LoVo (cell line): ENCODE results near the gene CDK8.

Experiments used
- DNase-seq: peaks from one replicate; pipeline ENCODE4 v3.0.0-alpha.2; 2016; ENCODE audit warnings: low spot score

CDK8 gene

DNA sequence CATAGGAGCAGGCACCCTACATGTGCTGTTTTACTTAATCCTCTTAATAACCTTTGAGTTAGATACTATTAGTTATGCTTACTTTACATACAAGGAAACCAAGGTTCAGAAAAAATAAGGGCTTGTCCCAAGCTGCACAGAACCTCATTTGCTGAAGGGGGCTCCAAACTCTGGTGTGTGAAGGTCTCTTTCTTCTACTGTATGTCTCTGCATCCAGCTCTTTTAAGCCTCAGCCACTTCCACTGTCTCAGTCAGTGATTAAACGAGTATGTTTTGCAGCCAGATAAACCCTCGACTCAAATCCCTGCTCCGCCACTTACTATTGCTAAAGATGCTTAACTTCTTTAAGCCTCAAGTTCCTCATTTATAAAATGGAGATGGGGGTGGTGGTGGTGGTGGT lies 191.2 kb downstream of the CDK8 start:
- DNase-seq: no peak

DNA sequence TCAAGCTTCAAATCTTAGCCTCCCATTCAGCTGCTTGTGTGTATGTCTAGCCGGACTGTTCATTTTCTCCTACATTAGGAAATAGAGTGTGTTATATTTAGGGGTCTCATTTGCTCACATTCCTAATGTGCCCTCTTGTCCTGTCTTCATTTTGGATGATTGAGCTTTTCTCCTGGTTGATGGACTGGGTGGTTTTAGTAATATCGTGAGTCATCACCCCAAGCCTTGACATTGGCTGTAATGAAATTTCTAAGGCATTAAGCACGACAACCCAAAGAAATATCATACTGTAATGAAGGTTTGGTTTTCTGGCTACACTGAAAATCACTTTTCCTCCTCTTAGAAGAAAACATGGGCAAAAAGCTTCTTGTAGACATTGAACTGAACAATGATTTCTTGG lies 192.8 kb downstream of the CDK8 start:
- DNase-seq: no peak

- no peak for DNase-seq
Observed at GRCh38 chr13:26448032-26448431, 194.1 kb downstream of the CDK8 start.

DNA sequence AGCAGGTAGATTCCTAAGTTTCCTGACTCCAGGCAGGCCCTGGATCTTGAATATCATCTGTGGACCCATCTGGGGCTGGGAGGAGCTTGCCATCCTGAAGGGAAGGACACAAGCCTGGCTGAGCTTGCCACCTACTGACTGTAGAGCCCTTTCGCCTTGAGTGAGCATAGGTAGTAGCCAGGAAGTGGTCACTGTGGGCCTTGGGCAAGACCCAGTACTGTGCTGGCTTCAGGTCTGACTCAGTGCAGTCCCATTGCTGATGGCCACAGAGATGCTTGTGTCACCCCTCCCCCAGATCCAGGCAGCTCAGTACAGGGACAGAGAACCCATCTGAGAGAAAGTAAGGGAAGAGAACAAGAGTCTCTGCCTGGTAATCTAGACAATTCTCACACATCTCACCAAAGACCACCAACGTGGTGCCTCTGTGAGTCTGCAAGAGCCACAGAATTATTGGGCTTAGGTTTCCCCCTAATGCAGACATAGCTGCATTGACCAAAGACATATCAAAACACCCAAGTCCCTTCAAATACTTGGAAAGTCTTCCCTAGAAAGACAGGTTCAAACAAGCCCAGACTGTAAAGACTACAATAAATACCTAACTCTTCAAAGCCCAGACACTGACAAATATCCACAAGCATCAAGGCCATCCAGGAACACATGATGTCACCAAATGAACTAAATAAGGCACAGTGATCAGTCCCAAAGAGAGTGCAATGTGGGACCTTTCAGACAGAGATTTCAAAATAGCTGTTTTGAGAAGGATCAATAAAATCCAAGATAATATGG lies 195.3 kb downstream of the CDK8 start:
- no peak for DNase-seq
